ENCODE measurements around the gene GDF15. TPM values are rescaled to one million over a fixed set of nuclear protein-coding genes. Genes with fewer than 3 reads are reported as not detected.

GDF15 gene
- total and polyA plus RNA-seq, 7 experiments from 2014 or later: 0.32 to 0.73 (median 0.58) TPM; not detected in 3

GRCh38 chr19:18419699-18420460, 33.9 kb downstream of the GDF15 start:
- POLR2A ChIA-PET: interaction anchor here (0.8 to 2.1 kb wide), 7 partner anchors 9 to 412 kb away, joined by 3 to 13 read pairs (median 5); partner anchors contain the start of genes JUND, RAB3A and UPF1
- no peaks in the 10 kb centered on the region for H3K36me3 ChIP-seq (ENCODE audit: control insufficient read depth in 2 of 3, insufficient read depth in 3 of 3, low read length in 3 of 3)
- peaks cover 8 to 21% (median 13%) of the 10 kb centered on the region in 5 donors for H3K27me3 Mint-ChIP-seq
- ATAC-seq (peak; percentile 17), DNase-seq (peak in 1 of 9 donors; percentile 57)
- CTCF ChIA-PET: interaction anchor here (0.8 to 2.1 kb wide), 4 partner anchors 8 to 31 kb away, joined by 3 to 8 read pairs (median 6); no protein-coding TSS in a partner anchor
- H3K4me1 Mint-ChIP-seq: peaks cover 40 to 83% (median 72%) of the 10 kb centered on the region in 7 donors
- peak overlapping the region; percentile 63 for H3K27ac ChIP-seq (ENCODE audit: low read depth, low read length)
- H3K9me3 Mint-ChIP-seq: peaks cover 0 to 1% (median 0%) of the 10 kb centered on the region in 11 donors
- intact Hi-C loops (cut with micrococcal nuclease): loop anchor here (1.0 to 10.0 kb wide), 8 partner anchors 9 to 475 kb away; partner anchors contain the start of genes KXD1 (in 1 of the 2), LSM4 (in 1 of the 2), RAB3A (in 1 of the 2) and UPF1 (in 1 of the 2)
- peaks cover 63 to 71% of the 10 kb centered on the region in 2 donors for H3K4me1 ChIP-seq (ENCODE audit: control insufficient read depth in 2 of 2, insufficient read depth in 2 of 2, low read length in 2 of 2)
- H3K4me3 Mint-ChIP-seq: peak overlapping the region; percentile 79 to 92 (median 84)
- H3K36me3 Mint-ChIP-seq: peaks cover 0 to 8% (median 0%) of the 10 kb centered on the region in 5 donors
- H3K27me3 ChIP-seq (ENCODE audit: control insufficient read depth in 2 of 2, insufficient read depth in 2 of 2, low read length in 2 of 2): peaks cover 0 to 14% of the 10 kb centered on the region in 2 donors
- H3K27ac Mint-ChIP-seq: peak overlapping the region in 8 of 9 donors; percentile 40 to 90 (median 58)
- peak overlapping the region; percentile 47 for H3K4me3 ChIP-seq (ENCODE audit: low read length)
- H3K9me3 ChIP-seq (ENCODE audit: control insufficient read depth in 2 of 3, low read length in 3 of 3): no peaks in the 10 kb centered on the region

- DNase-seq: no peak
- H3K4me1 Mint-ChIP-seq: peaks cover 44 to 80% (median 69%) of the 10 kb centered on the region in 7 donors
- no peak for ATAC-seq
- intact Hi-C loops (cut with micrococcal nuclease): loop anchor here in 1 of 2 donors (1.0 kb wide), 1 partner anchor 8 kb away; no protein-coding TSS in a partner anchor
- peak overlapping the region; percentile 47 for H3K4me3 ChIP-seq (ENCODE audit: low read length)
- H3K9me3 Mint-ChIP-seq: peaks cover 0 to 1% (median 0%) of the 10 kb centered on the region in 11 donors
- peaks cover 0 to 8% (median 0%) of the 10 kb centered on the region in 5 donors for H3K36me3 Mint-ChIP-seq
- ChIA-PET POLR2A (interaction anchor here (0.8 kb wide), 1 partner anchor 15 kb away, joined by 3 read pairs; no protein-coding TSS in a partner anchor), CTCF (interaction anchor here (0.6 to 2.1 kb wide), 3 partner anchors 10 to 1447 kb away, joined by 3 to 7 read pairs (median 4); no protein-coding TSS in a partner anchor)
- H3K27me3 Mint-ChIP-seq: peaks cover 8 to 21% (median 13%) of the 10 kb centered on the region in 5 donors
- no peaks in the 10 kb centered on the region for H3K9me3 ChIP-seq (ENCODE audit: control insufficient read depth in 2 of 3, low read length in 3 of 3)
- H3K4me1 ChIP-seq (ENCODE audit: control insufficient read depth in 2 of 2, insufficient read depth in 2 of 2, low read length in 2 of 2): peaks cover 52 to 70% of the 10 kb centered on the region in 2 donors
- peak overlapping the region; percentile 31 for H3K27ac ChIP-seq (ENCODE audit: low read depth, low read length)
- H3K4me3 Mint-ChIP-seq: peak overlapping the region; percentile 79 to 92 (median 84)
- peaks cover 0 to 14% of the 10 kb centered on the region in 2 donors for H3K27me3 ChIP-seq (ENCODE audit: control insufficient read depth in 2 of 2, insufficient read depth in 2 of 2, low read length in 2 of 2)
- peak overlapping the region in 5 of 9 donors; percentile 14 to 90 (median 63) for H3K27ac Mint-ChIP-seq
- no peaks in the 10 kb centered on the region for H3K36me3 ChIP-seq (ENCODE audit: control insufficient read depth in 2 of 3, insufficient read depth in 3 of 3, low read length in 3 of 3)
Measured at GRCh38 chr19:18420930-18421329, 35.0 kb downstream of the GDF15 start.

GRCh38 chr19:18421371-18421959, 35.5 kb downstream of the GDF15 start:
- Mint-ChIP-seq H3K27ac (peak overlapping the region; percentile 49 to 90 (median 67)), H3K36me3 (peaks cover 0 to 8% (median 0%) of the 10 kb centered on the region in 5 donors), H3K27me3 (peaks cover 5 to 16% (median 9%) of the 10 kb centered on the region in 5 donors), H3K4me1 (peaks cover 42 to 77% (median 66%) of the 10 kb centered on the region in 7 donors), H3K4me3 (peak overlapping the region; percentile 34 to 92 (median 82)), H3K9me3 (peaks cover 0 to 1% (median 0%) of the 10 kb centered on the region in 11 donors)
- intact Hi-C loops (cut with micrococcal nuclease): no loop called here
- ChIA-PET CTCF (interaction anchor here (0.6 kb wide), 2 partner anchors 208 to 1447 kb away, joined by 3 to 4 read pairs; no protein-coding TSS in a partner anchor), POLR2A (no interaction called here)
- Histone ChIP-seq H3K36me3 (ENCODE audit: control insufficient read depth in 2 of 3, insufficient read depth in 3 of 3, low read length in 3 of 3) (no peaks in the 10 kb centered on the region), H3K9me3 (ENCODE audit: control insufficient read depth in 2 of 3, low read length in 3 of 3) (no peaks in the 10 kb centered on the region), H3K27me3 (ENCODE audit: control insufficient read depth in 2 of 2, insufficient read depth in 2 of 2, low read length in 2 of 2) (peaks cover 0 to 12% of the 10 kb centered on the region in 2 donors), H3K27ac (ENCODE audit: low read depth, low read length) (peak overlapping the region; percentile 31), H3K4me3 (ENCODE audit: low read length) (no peak overlapping the region), H3K4me1 (ENCODE audit: control insufficient read depth in 2 of 2, insufficient read depth in 2 of 2, low read length in 2 of 2) (peaks cover 47 to 65% of the 10 kb centered on the region in 2 donors)
- DNase-seq: no peak
- ATAC-seq: no peak

- Histone ChIP-seq H3K4me3 (ENCODE audit: low read length) (no peak overlapping the region), H3K9me3 (ENCODE audit: control insufficient read depth in 2 of 3, low read length in 3 of 3) (no peaks in the 10 kb centered on the region), H3K4me1 (ENCODE audit: control insufficient read depth in 2 of 2, insufficient read depth in 2 of 2, low read length in 2 of 2) (peaks cover 35 to 58% of the 10 kb centered on the region in 2 donors), H3K27me3 (ENCODE audit: control insufficient read depth in 2 of 2, insufficient read depth in 2 of 2, low read length in 2 of 2) (peaks cover 0 to 3% of the 10 kb centered on the region in 2 donors), H3K36me3 (ENCODE audit: control insufficient read depth in 2 of 3, insufficient read depth in 3 of 3, low read length in 3 of 3) (no peaks in the 10 kb centered on the region), H3K27ac (ENCODE audit: low read depth, low read length) (no peak overlapping the region)
- Mint-ChIP-seq H3K36me3 (peaks cover 0 to 8% (median 0%) of the 10 kb centered on the region in 5 donors), H3K4me3 (peak overlapping the region in 5 of 10 donors; percentile 6 to 92 (median 49)), H3K27ac (peak overlapping the region in 6 of 9 donors; percentile 31 to 90 (median 62)), H3K9me3 (no peaks in the 10 kb centered on the region), H3K27me3 (peaks cover 0 to 9% (median 3%) of the 10 kb centered on the region in 5 donors), H3K4me1 (peaks cover 39 to 71% (median 58%) of the 10 kb centered on the region in 7 donors)
- ChIA-PET POLR2A (interaction anchor here (0.8 kb wide), 1 partner anchor 278 kb away, joined by 3 read pairs; no protein-coding TSS in a partner anchor), CTCF (interaction anchor here (0.6 to 0.7 kb wide), 2 partner anchors 143 to 866 kb away, joined by 3 to 4 read pairs; no protein-coding TSS in a partner anchor)
- intact Hi-C loops (cut with micrococcal nuclease): no loop called here
- ATAC-seq (no peak), DNase-seq (no peak)
Measured at GRCh38 chr19:18422530-18423191, 36.7 kb downstream of the GDF15 start.

GRCh38 chr19:18423258-18424020, 37.5 kb downstream of the GDF15 start:
- Histone ChIP-seq H3K27ac (ENCODE audit: low read depth, low read length) (no peak overlapping the region), H3K4me3 (ENCODE audit: low read length) (no peak overlapping the region), H3K9me3 (ENCODE audit: control insufficient read depth in 2 of 3, low read length in 3 of 3) (no peaks in the 10 kb centered on the region), H3K4me1 (ENCODE audit: control insufficient read depth in 2 of 2, insufficient read depth in 2 of 2, low read length in 2 of 2) (peaks cover 27 to 56% of the 10 kb centered on the region in 2 donors), H3K27me3 (ENCODE audit: control insufficient read depth in 2 of 2, insufficient read depth in 2 of 2, low read length in 2 of 2) (peaks cover 0 to 2% of the 10 kb centered on the region in 2 donors), H3K36me3 (ENCODE audit: control insufficient read depth in 2 of 3, insufficient read depth in 3 of 3, low read length in 3 of 3) (no peaks in the 10 kb centered on the region)
- H3K4me1 Mint-ChIP-seq: peaks cover 32 to 63% (median 50%) of the 10 kb centered on the region in 7 donors
- peak overlapping the region in 3 of 10 donors; percentile 47 to 92 (median 62) for H3K4me3 Mint-ChIP-seq
- ChIA-PET CTCF (no interaction called here), POLR2A (interaction anchor here (0.8 to 1.2 kb wide), 2 partner anchors 14 to 277 kb away, joined by 3 to 4 read pairs; no protein-coding TSS in a partner anchor)
- H3K27me3 Mint-ChIP-seq: peaks cover 0 to 2% (median 0%) of the 10 kb centered on the region in 5 donors
- ATAC-seq (no peak), DNase-seq (no peak)
- H3K9me3 Mint-ChIP-seq: no peaks in the 10 kb centered on the region
- peak overlapping the region in 2 of 9 donors; percentile 60 to 90 for H3K27ac Mint-ChIP-seq
- H3K36me3 Mint-ChIP-seq: peaks cover 0 to 8% (median 0%) of the 10 kb centered on the region in 5 donors
- intact Hi-C loops (cut with micrococcal nuclease): no loop called here

Measured in naive thymus-derived CD4-positive, alpha-beta T cell (primary cell).